HG02884 (cell line): ENCODE data around the gene KNL1.
A peak's percentile ranks its signal among the peaks of the same experiment; 100 is the strongest.
"Not testable (repeated sequence)": the region's sequence is repeated elsewhere in the genome, so short reads cannot be mapped to it uniquely, and the experiment has no call there.

Experiments used
- ATAC-seq: cut with Tn5 transposase; IDR thresholded peaks from one replicate; pipeline ENCODE4 v1.9.1; 2021; ENCODE audit warnings: mild to moderate bottlenecking, moderate library complexity; ENCODE audit not compliant: unreplicated experiment

Gene KNL1

DNA sequence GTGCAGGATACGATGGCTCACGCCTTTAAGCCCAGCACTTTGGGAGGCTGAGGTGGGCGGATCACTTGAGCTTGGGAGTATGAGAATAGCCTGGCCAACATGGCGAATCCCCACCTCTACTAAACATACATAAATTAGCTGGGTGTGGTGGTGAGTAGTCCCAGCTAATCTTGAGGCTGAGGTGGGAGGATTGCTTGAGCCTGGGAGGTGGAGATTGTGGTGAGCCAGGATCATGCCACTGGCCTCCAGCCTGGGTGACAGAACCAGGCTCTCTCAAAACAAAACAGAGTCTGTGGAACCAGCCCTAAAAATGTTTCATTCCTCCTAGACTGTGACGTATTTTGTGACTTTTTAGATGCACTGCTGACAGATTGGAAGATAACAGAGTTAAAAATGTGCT is 66.6 kb downstream of the KNL1 start:
- no peak for ATAC-seq

DNA sequence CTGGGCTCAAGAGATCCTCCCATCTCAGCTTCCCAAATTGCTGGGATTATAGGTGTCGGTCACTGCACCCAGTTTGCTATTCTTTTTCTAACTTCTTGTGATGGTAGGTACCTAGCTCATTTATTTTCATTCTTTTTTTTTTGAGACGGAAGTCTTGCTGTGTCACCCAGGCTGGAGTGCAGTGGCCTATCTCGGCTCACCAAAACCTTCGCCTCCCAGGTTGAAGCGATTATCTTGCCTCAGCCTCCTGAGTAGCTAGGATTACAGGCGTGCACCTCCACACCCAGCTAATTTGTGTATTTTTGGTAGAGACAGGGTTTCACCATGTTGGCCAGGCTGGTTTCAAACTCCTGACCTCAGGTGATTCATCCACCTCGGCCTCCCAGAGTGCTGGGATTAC is 70.9 kb downstream of the KNL1 start:
- ATAC-seq, result no peak

DNA sequence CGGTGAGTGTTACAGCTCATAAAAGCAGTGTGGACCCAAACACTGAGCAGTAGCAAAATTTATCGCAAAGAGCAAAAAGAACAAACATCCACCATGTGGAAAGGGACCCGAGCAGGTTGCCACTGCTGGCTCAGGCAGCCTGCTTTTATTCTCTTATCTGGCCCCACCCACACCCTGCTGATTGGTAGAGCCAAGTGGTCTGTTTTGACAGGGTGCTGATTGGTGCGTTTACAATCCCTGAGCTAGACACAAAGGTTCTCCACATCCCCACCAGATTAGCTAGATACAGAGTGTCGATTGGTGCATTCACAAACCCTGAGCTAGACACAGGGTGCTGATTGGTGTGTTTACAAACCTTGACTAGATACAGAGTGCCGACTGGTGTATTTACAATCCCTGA is 82.2 kb downstream of the KNL1 start:
- ATAC-seq, result not testable (repeated sequence)

DNA sequence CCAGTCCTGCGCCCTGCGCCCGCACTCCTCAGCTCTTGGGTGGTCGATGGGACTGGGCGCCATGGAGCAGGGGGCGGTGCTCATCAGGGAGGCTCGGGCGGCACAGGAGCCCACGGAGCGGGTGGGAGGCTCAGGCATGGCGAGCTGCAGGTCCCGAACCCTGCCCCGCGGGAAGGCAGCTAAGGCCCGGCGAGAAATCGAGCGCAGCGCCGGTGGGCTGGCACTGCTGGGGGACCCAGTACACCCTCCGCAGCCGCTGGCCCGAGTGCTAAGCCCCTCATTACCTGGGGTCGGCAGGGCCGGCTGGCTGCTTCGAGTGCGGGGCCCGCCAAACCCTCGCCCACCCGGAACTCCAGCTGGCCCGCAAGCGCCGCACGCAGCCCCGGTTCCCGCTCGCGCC is 82.9 kb downstream of the KNL1 start:
- ATAC-seq, result not testable (repeated sequence)

DNA sequence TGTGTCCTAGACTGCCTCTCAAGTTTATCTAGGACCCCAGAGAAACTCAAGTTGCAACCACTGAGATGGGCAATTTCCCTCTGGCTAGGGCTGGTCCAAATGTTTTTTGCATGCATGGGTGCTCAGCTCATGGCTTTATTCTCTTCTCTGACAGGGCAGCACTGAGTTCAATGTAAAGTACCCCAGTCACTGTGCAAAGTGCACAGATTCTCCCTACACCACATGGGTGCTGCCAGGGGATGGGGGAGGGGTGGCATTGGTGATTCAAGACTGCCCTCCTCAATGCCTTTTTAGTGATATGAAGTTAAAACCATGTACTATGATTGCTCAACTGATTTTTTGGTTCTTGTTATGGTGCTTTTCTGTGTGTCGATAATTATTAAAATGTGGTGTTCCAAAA is 86.1 kb downstream of the KNL1 start:
- no peak for ATAC-seq

DNA sequence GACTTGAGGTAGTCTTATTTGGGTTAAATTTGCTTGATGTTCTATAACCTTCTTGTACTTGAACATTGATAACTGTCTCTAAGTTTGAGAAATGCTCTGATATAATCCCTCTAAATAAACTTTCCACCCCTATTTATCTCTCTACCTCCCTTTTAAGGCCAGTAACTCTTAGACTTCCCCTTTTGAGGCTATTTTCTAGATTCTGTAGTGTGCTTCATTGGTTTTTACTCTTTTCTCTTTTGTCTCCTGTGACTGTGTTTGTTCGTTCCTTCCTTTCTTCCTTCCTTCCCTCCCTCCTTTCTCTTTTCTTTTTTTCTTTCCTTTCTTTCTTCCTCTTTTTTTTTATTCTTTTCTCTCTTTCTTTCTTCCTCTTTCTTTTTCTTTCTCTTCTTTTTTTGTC is 86.9 kb downstream of the KNL1 start:
- ATAC-seq, result not testable (repeated sequence)

DNA sequence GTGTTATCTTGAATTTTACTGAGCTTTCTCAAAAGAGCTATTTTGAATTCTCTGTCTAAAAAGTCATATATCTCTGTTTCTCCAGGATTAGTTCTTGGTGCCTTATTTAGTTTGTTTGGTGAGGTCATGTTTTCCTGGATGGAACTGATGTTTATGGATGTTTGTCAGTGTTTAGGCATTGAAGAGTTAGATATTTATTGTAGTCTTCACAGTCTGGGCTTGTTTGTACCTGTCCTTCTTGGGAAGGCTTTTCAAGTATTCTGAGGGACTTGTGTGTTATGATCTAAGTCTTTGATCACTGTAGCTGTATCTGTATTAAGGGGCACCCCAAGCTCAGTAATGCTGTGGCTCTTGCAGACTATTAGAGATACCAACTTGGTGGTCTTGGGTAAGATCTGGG is 90.3 kb downstream of the KNL1 start:
- no peak for ATAC-seq

DNA sequence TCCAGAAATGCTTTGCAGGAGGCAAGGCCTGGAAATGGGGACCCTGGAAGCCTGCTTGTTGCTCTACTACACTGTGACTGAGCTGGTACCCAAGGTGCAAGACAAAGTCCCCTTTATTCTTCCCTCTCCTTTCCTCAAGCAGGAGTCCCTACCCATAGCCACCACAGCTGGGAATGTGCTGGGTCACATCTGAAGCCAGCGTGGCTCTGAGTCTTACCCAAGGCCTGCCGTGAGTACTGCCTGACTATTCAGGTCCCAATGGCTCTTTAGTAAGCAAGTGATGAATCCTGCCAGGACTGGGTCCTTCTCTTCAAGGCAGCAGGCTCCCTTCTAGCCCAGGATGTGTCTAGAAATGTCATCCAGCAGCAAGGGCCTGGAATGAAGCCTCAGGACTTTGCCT is 91.3 kb downstream of the KNL1 start:
- no peak for ATAC-seq

DNA sequence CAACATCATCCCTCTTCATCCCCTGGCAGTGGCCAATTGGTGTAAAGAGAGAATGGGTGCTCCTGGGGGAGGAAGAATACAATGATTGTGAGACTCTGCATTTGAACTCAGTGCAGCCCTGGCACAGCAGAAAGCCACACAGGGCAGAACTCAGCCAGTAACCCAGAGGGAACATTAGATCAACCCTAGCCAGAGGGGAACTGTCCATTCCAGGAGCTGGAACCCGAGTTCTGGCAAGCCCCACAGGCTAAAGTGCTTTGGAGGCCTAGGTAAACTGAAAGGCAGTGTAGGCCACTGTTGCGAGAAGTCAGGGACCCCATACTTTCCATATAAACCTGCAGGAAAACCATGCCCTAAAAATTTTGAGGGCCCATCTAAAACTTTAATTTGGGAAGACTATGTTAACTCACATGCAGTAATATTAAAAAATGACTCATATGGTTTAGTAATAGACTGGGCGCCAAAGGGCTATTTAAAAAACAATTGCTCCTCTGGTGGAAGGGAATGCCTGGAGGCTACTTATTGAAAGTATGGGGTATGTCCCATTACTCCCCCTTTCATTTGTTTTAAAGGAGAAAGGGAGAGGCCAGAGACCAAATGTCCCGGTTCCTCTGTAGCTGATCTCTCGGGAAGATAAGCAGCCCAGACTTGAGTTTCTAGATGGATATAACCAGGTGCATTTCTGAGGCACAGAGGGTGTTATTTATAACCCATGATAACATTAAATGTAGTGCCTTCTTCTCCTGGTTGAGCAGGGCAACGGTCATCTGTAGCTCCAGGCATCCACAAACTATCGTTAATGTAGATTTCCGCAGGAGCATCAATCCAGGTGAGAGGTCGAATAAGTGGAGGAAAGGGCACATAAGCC is 95.1 kb downstream of the KNL1 start:
- ATAC-seq, result no peak

DNA sequence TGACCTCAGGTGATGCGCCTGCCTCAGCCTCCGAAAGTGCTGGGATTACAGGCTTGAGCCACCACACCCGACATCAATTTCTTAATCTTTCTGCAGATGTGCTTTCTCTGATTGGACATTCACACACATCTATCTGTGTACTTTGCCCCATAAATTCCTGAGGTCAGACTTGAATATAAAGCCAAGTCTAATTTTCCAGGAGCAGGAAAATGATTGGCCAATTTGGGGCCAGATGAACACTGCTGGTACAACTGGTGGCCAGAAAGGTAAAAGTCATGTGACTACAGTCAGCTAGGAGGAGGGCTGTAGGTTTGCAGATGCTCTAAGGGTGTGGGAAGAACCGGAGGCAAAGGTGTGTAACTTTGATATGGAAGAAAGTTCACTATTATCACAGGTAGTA is 97.7 kb downstream of the KNL1 start:
- ATAC-seq, result no peak

DNA sequence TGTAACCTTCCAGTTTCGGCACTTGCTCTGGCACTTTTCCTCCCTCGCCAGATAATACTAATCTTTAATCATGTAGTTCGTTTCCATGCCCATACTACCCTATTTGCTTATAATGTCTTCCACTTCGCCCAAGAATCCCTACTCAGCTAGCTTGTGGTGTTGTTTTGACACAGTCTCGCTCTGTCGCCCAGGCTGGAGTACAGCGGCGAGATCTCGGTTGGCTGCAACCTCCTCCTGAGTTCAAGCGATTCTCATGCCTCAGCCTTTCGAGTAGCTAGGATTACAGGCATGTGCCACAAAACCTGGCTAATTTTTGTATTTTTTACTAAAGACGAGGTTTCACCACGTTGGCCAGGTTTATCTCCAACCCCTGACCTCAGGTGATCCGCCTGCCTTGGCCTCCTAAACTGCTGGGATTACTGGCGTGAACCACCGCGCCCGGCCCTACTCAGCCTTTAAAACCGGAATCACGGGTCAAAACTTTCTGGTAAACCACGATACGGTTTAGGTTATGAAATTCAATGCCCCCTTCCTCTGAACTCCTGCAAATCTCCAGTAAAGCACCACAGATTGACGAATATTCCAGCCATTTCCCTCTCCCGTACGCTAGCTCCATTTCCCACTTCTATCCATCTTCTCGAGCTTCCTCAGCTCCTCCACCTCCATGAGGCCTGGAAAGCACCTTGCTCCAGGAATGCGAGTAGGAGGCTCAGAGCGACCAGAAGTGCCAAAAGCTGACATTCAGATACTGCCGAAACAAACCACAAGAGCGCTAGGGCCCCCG is 100.0 kb downstream of the KNL1 start:
- ATAC-seq, result no peak

DNA sequence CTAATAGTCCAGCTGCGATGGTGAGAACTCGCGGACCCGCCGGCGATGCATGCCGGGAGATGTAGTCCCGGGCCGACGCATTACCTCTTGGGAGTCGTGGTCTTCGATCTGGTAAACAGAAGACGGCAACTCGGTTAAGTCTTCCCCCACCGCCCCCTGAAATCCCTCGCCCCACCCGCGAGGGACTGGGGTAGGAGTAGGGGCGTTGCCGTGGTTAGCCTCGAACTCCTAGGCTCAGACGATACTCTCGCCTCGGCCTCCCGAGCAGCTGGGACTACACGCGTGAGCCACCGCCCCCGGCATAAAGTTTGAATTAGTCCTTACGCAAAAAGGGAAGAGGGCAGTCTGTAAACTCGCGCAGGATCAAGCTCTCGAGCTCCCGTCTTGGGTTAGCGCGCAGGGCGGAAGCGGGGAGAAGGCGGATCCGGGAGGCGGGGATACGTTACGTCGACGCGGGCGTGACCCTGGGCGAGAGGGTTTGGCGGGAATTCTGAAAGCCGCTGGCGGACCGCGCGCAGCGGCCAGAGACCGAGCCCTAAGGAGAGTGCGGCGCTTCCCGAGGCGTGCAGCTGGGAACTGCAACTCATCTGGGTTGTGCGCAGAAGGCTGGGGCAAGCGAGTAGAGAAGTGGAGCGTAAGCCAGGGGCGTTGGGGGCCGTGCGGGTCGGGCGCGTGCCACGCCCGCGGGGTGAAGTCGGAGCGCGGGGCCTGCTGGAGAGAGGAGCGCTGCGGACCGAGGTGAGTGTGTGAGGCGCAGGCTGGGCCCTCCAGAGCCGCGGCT is 100.8 kb downstream of the KNL1 start, which contains the start of gene RAD51:
RAD51 (plus strand) TSS at position 487 of the 781 bp plus-strand sequence. CDS start 3,585 bp downstream, outside the sequence.
- ATAC-seq, result peak; percentile 84

DNA sequence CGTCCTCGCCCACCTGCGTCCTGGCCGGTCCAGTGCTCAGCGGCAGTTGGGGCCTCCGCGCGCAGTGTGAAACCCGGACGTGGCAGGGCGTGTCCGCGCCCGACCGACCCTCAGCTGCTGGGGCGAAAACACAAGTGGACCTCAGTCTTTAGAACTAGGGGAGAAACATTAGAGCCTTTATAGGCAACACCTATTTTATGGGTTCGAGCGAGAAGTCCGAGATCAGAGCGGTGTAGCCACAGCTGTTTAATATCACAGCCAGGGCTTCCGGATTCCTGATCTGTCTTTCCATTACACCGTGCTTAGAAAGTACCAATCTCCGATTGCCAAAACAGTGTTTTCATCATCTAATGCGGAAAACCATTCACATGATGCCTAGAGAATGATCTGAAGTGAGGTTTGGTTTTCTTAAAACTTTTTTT is 101.4 kb downstream of the KNL1 start:
- ATAC-seq, result peak; percentile 31

DNA sequence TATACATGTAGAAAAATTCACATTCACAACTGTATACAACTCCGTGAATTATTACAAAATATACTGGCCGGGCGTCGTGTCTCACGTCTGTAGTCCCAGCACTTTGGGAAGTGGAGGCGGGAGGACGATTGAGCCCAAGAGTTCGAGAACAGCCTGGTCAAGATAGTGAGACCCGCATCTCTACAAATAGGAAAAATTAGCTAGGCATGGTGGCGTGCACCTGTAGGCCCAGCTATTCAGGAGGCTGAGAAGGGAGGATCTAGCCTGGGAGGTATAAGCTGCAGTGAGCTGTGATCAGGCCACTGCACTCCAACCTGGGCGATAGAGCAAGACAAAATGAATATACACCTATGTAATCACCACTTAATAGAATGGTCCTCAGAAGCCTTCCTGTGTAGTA is 102.2 kb downstream of the KNL1 start:
- no peak for ATAC-seq

DNA sequence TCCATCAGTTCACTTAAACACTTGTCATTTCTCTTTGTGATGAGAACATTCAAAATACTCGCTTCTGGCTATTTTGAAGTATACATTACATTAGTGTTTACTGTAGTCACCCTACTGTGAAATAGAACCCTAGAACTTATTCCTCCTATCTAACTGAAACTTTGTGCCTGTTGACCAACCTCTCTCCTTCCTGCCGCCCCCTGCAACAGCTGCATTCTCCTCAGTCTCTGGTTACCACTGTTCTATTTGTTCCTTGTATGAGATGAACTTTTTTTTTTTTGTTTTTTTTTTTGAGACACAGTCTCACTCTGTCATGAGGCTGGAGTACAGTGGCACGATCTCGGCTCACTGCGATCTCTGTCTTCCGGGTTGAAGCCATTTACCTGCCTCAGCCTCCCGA is 103.9 kb downstream of the KNL1 start:
- ATAC-seq, result no peak

DNA sequence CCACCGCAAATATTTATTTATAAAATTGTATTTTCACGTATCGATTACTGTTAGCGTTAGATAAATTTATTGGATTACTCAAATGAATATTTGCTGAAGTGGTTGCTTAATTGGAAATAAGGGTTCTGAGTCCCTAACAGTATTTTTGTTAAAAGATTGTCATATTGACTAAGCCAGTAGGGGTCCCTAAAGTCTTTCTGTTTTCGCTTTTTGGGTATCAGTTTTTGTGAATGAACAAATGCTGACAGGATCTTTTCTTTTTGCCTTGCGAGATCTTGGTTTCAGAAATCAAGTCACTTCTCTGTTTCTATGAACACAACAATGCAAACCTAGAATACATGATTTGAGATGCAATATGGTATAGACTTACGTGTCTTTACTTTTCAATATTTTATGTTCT is 108.0 kb downstream of the KNL1 start:
- ATAC-seq, result no peak

DNA sequence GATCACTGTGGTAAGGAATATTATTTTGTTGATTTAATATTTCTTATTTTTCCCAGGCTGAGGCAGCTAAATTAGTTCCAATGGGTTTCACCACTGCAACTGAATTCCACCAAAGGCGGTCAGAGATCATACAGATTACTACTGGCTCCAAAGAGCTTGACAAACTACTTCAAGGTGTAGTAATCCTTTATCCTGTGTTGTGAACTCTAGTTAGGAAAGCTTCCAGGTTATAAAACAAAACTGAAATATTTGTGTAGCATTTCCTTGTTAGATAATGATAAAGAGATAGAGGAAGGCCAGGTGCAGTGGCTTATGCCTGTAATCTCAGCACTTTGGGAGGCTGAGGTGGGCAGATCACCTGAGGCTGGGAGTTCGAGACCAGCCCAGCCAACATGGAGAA is 112.1 kb downstream of the KNL1 start:
- no peak for ATAC-seq
